NCI-H748 treated with DMSO at 0.1 percent for 48 hours (cell line): ENCODE measurements around the gene ATP1A2.

Experiments used
- DNase-seq: peaks from one replicate; lab custom pipeline; 2025; lab: John Stamatoyannopoulos, UW

Gene ATP1A2

GRCh38 chr1:160177231-160177630 lies 61.7 kb downstream of the ATP1A2 start:
- no peak for DNase-seq

GRCh38 chr1:160177667-160178066 lies 62.1 kb downstream of the ATP1A2 start:
- no peak for DNase-seq

DNA sequence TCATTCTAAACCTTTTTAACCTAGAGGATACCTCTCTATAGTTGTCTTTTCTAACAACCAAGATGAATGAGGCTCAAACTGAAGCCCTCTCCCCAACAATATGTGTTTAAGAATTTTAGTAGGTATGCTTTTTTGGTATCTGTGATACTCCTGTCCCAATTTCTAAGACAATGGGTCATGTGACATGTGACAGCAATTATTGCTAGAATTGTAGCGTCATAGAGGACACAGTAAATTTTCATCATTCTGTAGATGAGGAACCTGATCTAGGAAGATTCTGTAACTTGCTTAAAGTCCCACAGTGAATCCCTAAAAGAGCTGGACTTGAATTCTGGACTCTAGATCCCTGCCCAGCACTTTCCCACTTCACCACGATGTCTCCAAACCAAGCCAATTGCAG lies 63.2 kb downstream of the ATP1A2 start:
- DNase-seq: no peak

GRCh38 chr1:160179336-160179735 lies 63.8 kb downstream of the ATP1A2 start:
- no peak for DNase-seq

DNA sequence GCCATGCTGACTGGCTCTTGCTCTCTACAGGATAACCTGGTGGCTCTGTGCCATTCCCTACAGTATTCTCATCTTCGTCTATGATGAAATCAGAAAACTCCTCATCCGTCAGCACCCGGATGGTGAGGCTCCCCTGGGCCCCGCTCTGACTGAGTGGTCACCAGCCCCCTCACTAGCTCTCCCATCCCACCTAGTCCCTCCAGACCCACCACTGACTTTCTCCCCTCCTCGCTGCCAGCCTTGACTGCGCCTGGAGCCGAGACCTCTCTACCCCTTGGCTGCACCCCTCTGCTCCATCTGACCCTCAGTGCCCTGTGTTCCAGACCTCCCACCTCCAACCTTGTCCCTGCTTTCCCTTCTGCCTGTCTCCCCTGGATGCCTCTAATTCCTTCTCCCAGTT lies 70.7 kb downstream of the ATP1A2 start:
- DNase-seq: no peak

DNA sequence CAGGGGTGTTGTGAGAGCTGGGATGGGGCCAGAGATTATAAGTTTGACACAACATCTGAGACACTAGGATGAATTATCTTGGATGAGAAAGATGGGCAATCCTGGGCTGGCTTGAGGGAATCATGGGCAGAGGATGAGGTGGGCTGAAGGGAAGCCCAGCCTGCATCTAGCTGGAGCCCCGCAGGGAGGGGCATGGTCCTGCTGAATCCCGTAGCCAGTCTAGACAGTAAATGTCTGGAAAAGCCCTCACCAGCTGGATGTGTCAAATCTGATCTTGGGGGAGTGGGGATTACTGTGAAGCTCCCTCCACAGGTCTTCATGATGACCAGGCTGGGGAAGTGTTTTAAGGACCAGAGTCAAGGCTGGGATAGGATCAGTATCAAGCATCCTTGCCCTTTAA lies 71.2 kb downstream of the ATP1A2 start:
- DNase-seq: no peak

DNA sequence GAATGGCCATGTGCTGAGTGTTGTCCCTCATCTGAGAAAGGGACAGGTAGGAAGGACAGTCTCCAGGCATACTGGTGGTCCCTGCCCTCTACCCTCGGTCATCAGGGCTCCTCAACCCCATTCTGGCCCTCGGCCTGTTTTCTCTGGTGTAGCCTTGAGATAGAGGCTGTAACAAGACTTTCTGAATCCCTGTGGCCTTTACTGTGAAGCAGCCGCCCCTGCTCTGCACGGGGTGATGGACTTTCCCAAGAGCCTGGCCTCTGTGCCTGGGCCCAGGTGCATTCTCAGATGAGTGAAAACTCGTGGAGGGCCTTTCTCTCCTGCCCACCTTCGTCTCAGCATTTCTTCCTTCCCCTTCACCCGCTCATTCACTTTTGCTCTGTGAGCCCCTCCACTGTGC lies 71.8 kb downstream of the ATP1A2 start:
- no peak for DNase-seq

GRCh38 chr1:160188341-160188740 lies 72.8 kb downstream of the ATP1A2 start:
- DNase-seq: no peak

GRCh38 chr1:160189649-160190625 lies 74.4 kb downstream of the ATP1A2 start, which contains the start of gene CASQ1:
CASQ1 (plus strand) TSS chr1:160190575; CDS start chr1:160190752, 177 bp downstream.
- DNase-seq: no peak

DNA sequence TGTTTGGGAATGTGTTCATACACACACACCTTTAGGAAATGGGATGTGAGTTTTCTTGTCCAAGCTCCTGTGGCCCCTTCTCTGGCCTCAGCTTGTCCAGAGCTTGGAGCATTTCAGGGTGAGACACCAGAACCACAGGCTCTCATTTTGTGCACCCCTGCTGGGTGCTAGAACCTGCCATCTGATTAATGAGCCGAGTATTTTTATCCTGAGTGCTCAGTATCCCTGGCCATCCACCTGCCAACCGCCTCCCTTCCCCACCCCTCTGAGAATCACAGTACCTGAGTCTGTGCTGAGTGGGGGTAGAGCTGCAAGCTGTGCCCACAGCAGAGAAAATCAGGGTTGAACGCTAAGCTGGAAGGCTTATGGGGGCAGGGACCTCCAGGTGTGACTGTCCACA lies 76.2 kb downstream of the ATP1A2 start:
- DNase-seq: no peak

- DNase-seq: no peak
Observed at GRCh38 chr1:160192234-160192633, 76.7 kb downstream of the ATP1A2 start.
